SK-N-SH (cell line): ENCODE measurements around the gene ASB15. TPM values are rescaled to one million over a fixed set of nuclear protein-coding genes. Genes with fewer than 3 reads are reported as not detected.

Experiments
- CTCF ChIA-PET: fragments of 300-600, 350-600 bp; formaldehyde crosslinking; extraction: SDS; loops from one replicate; lab custom pipeline; 2021; lab: Yijun Ruan, JAX
- POLR2A ChIA-PET: fragments of 350-600 bp; sonication (Branson Sonifier 250); formaldehyde crosslinking; extraction: SDS; loops from one replicate; lab custom pipeline; 2020; ENCODE audit warnings: antibody characterized with exemption, inconsistent platforms; lab: Yijun Ruan, JAX
- DNase-seq: peaks from one replicate; pipeline ENCODE4 v3.0.0; 2012
- H2AFZ ChIP-seq: fragments of 200-600 bp; sonication (generic); 2 replicates; pipeline ENCODE4 v1.8.1; 2016; ENCODE audit warnings: antibody characterized with exemption, mild to moderate bottlenecking, low read depth
- H3F3A ChIP-seq: fragments of 200-600 bp; sonication (generic); replicated peaks from 2 replicates; pipeline ENCODE3; 2016; ENCODE audit warnings: antibody characterized with exemption, mild to moderate bottlenecking; ENCODE audit not compliant: insufficient read depth
- H3K27ac ChIP-seq, 2 experiments: fragments of 200-500 bp in 1 of 2; fragments of 200-600 bp in 1 of 2; sonication (Bioruptor generic) in 1 of 2; sonication (generic), shearing (Covaris generic) in 1 of 2; 2 replicates each; pipeline versions ENCODE4 v1.5.1 to v1.6.1; 2014 to 2016; ENCODE audit warnings: low read depth in 2 of 2, inconsistent platforms in 1 of 2, low read length in 1 of 2, mild to moderate bottlenecking in 1 of 2, mixed read lengths in 1 of 2
- H3K27me3 ChIP-seq: fragments of 200-600 bp; sonication (generic), shearing (Covaris generic); 2 replicates; pipeline ENCODE4 v1.6.1; 2016; ENCODE audit warnings: mixed run types; ENCODE audit not compliant: insufficient read depth
- H3K36me3 ChIP-seq, 2 experiments: fragments of 200-500 bp in 1 of 2; fragments of 200-600 bp in 1 of 2; sonication (Bioruptor generic) in 1 of 2; sonication (generic) in 1 of 2; replicated peaks in 1 of 2; 2 replicates each; pipeline versions ENCODE3 to v1.5.1; 2014 to 2016; ENCODE audit warnings: low read length in 1 of 2, mild to moderate bottlenecking in 1 of 2; ENCODE audit not compliant: insufficient read depth in 2 of 2, control insufficient read depth in 1 of 2
- H3K4me1 ChIP-seq, 2 experiments: fragments of 200-500 bp in 1 of 2; fragments of 200-600 bp in 1 of 2; sonication (Bioruptor generic) in 1 of 2; sonication (generic), shearing (Covaris generic) in 1 of 2; 2 replicates each; pipeline versions ENCODE4 v1.5.1 to v1.6.1; 2014 to 2016; ENCODE audit warnings: low read depth in 1 of 2, low read length in 1 of 2, mixed run types in 1 of 2; ENCODE audit not compliant: insufficient read depth in 2 of 2, control insufficient read depth in 1 of 2
- H3K4me2 ChIP-seq: fragments of 200-600 bp; sonication (generic), shearing (Covaris generic); 2 replicates; pipeline ENCODE4 v1.6.1; 2017; ENCODE audit warnings: mixed run types
- H3K4me3 ChIP-seq, 2 experiments: fragments of 200-500 bp in 1 of 2; fragments of 200-600 bp in 1 of 2; sonication (Bioruptor generic) in 1 of 2; sonication (generic), shearing (Covaris generic) in 1 of 2; 2 replicates each; pipeline versions ENCODE4 v1.5.1 to v1.8.1; 2014 to 2016; ENCODE audit warnings: low read depth in 2 of 2, inconsistent platforms in 1 of 2, low read length in 1 of 2, mild to moderate bottlenecking in 1 of 2, mixed read lengths in 1 of 2, moderate library complexity in 1 of 2
- H3K79me2 ChIP-seq: fragments of 200-600 bp; sonication (generic); 2 replicates; pipeline ENCODE4 v1.8.1; 2017; ENCODE audit warnings: mild to moderate bottlenecking; ENCODE audit not compliant: insufficient read depth
- H3K9ac ChIP-seq: fragments of 200-600 bp; sonication (generic); 2 replicates; pipeline ENCODE4 v1.6.1; 2017; ENCODE audit warnings: mixed run types
- H3K9me2 ChIP-seq: fragments of 200-600 bp; sonication (generic); 2 replicates; pipeline ENCODE4 v1.6.1; 2017; ENCODE audit warnings: mixed run types
- H3K9me3 ChIP-seq: fragments of 200-600 bp; sonication (generic); 2 replicates; pipeline ENCODE4 v1.6.1; 2017; ENCODE audit warnings: mixed run types, mild to moderate bottlenecking, moderate library complexity
- H4K20me1 ChIP-seq: fragments of 200-600 bp; sonication (generic); 2 replicates; pipeline ENCODE4 v1.6.1; 2017; ENCODE audit warnings: mild to moderate bottlenecking, mixed run types; ENCODE audit not compliant: insufficient read depth
- CHD2 ChIP-seq: fragments of 150-350 bp; IDR thresholded peaks from 2 replicates; pipeline ENCODE4 v1.6.1; 2018; ENCODE audit warnings: low read length; ENCODE audit not compliant: partially characterized antibody
- EZH2phosphoT487 ChIP-seq: fragments of 200-600 bp; sonication (generic); IDR thresholded peaks from 2 replicates; pipeline ENCODE4 v1.6.1; 2017; ENCODE audit warnings: low read depth, mixed run types, mild to moderate bottlenecking, antibody characterized with exemption, moderate library complexity, borderline replicate concordance
- FOSL2 ChIP-seq: IDR thresholded peaks from 2 replicates; pipeline ENCODE4 v1.4.0; 2012; ENCODE audit warnings: low read depth, mild to moderate bottlenecking, moderate library complexity, borderline replicate concordance
- GABPA ChIP-seq: IDR thresholded peaks from 2 replicates; pipeline ENCODE4 v1.4.0; 2012; ENCODE audit warnings: low read depth, mild to moderate bottlenecking
- JUND ChIP-seq: IDR thresholded peaks from 2 replicates; pipeline ENCODE4 v1.4.0; 2012
- MEF2A ChIP-seq: IDR thresholded peaks from 2 replicates; pipeline ENCODE4 v1.4.0; 2012; ENCODE audit warnings: low read depth, borderline replicate concordance
- NFIC ChIP-seq: IDR thresholded peaks from 2 replicates; pipeline ENCODE4 v1.4.0; 2012; ENCODE audit warnings: borderline replicate concordance
- POLR2AphosphoS5 ChIP-seq: IDR thresholded peaks from 2 replicates; pipeline ENCODE4 v1.6.1; 2012; ENCODE audit warnings: low read depth, low read length
- RAD21 ChIP-seq: IDR thresholded peaks from 2 replicates; pipeline ENCODE4 v1.6.1; 2012; ENCODE audit warnings: mild to moderate bottlenecking, low read length
- SMC3 ChIP-seq: IDR thresholded peaks from 2 replicates; pipeline ENCODE4 v1.6.1; 2012; ENCODE audit warnings: low read depth, low read length, improper control_type of control experiment
- TEAD4 ChIP-seq: IDR thresholded peaks from 2 replicates; pipeline ENCODE4 v1.4.0; 2012; ENCODE audit warnings: mild to moderate bottlenecking, borderline replicate concordance; ENCODE audit not compliant: insufficient read depth
- WGBS: methylation state at CpG from one replicate; pipeline ENCODE4 v1.1.6; 2017; ENCODE audit warnings: low lambda C conversion rate; 5-methylcytosine and 5-hydroxymethylcytosine counted together
- polyA plus RNA-seq, 3 experiments: library from polyadenylated mRNA; depleted of rRNA; stranded (reverse); fragments of >200 nt; gene quantifications; 2 replicates each; pipeline ENCODE4 v1.2.3, GENCODE V29; 2012
- TF ChIP-seq, protein P1 (sequence below): IDR thresholded peaks from 2 replicates; pipeline ENCODE4 v1.4.0; 2012; ENCODE audit warnings: low read depth, borderline replicate concordance
- TF ChIP-seq, protein P2 (sequence below): fragments of 150-350 bp; IDR thresholded peaks from 2 replicates; pipeline ENCODE4 v1.6.1; 2016; ENCODE audit warnings: mild to moderate bottlenecking, low read depth, low read length

ASB15 gene
- polyA plus RNA-seq, 1 of the 3 experiments (the other 2 are of a cell fraction): not detected

DNA sequence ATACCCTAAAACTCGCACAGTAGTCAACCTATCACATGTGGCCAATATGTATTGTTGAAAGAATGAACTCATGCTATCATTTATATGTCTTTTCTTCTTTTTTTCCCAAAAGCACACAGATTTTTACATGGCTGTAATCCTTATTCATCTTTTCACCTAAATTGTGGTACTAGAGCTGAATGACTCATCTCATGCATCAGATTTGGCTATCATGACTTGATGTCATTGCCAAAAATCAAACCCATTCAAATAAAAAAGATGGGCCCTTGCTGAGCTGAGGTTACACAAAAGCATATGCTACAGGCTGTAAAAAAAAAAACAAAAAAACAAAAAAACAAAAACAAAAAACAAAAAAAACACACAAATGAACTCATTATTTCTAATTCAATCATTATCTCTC is 50.8 kb downstream of the ASB15 start:
- no peak overlapping the region for H3K9ac ChIP-seq
- H3K4me3 ChIP-seq: no peak overlapping the region
- no peak overlapping the region for H2AFZ ChIP-seq
- no peaks in the 10 kb centered on the region for H4K20me1 ChIP-seq
- TF ChIP-seq EZH2phosphoT487 (no peak), NFIC (peak; percentile 49; the same call in 1 of the 2 replicates), JUND (peak; percentile 35), FOSL2 (peak; percentile 53; the same call in 1 of the 2 replicates)
- WGBS: 98% methylated on average over 1 of the region's 1 CpG
- peaks cover 0 to 3% of the 10 kb centered on the region in 2 experiments; a peak in 1 of 4 replicates for H3K4me1 ChIP-seq
- no peak overlapping the region for H3K27ac ChIP-seq
- no peak overlapping the region for H3K4me2 ChIP-seq
- H3K79me2 ChIP-seq: no peaks in the 10 kb centered on the region
- H3K9me2 ChIP-seq: no peaks in the 10 kb centered on the region
- ChIA-PET POLR2A (no interaction called here), CTCF (interaction anchor here (1.0 to 2.7 kb wide), 4 partner anchors 8 to 146 kb away, joined by 3 to 7 read pairs (median 4); no protein-coding TSS in a partner anchor)
- H3K9me3 ChIP-seq: no peaks in the 10 kb centered on the region
- H3F3A ChIP-seq: no peaks in the 10 kb centered on the region
- H3K36me3 ChIP-seq: no peaks in the 10 kb centered on the region
- DNase-seq: no peak
- no peaks in the 10 kb centered on the region for H3K27me3 ChIP-seq

DNA sequence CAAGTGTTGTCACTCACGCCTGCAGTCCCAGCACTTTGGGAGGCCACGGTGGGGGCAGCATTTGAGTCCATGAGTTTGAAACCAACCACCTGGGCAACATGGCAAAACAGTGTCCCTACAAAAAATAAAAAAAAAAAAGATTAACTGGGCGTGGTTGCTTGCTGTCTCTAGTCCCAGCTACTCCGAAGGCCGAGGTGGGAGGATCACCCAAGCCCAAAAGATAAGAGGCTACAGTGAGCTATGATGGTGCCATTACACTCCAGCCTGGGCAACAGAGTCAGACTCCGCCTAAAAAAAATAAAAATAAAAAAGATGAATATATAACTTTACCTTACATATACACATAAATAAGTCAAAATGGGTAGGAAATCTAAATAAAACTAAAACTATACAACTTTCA is 51.5 kb downstream of the ASB15 start:
- TF ChIP-seq POLR2AphosphoS5: no peak
- TF ChIP-seq FOSL2: no peak
- TF ChIP-seq MEF2A: no peak
- TF ChIP-seq SMC3: no peak
- TF ChIP-seq RAD21: no peak
- Histone ChIP-seq H3K4me1 (peaks cover 0 to 3% of the 10 kb centered on the region in 2 experiments; a peak in 2 of 4 replicates), H3K9me3 (no peaks in the 10 kb centered on the region), H3K4me3 (no peak overlapping the region), H3K79me2 (no peaks in the 10 kb centered on the region), H3K9me2 (no peaks in the 10 kb centered on the region), H4K20me1 (no peaks in the 10 kb centered on the region), H3K4me2 (no peak overlapping the region), H3K27me3 (no peaks in the 10 kb centered on the region), H3F3A (no peaks in the 10 kb centered on the region), H2AFZ (no peak overlapping the region), H3K36me3 (no peaks in the 10 kb centered on the region), H3K27ac (no peak overlapping the region), H3K9ac (no peak overlapping the region)
- no peak for DNase-seq
- CTCF ChIA-PET: interaction anchor here (1.0 to 2.7 kb wide), 3 partner anchors 9 to 145 kb away, joined by 3 to 7 read pairs (median 5); no protein-coding TSS in a partner anchor
- WGBS: 77% methylated on average over 6 of the region's 6 CpGs
- POLR2A ChIA-PET: no interaction called here

DNA sequence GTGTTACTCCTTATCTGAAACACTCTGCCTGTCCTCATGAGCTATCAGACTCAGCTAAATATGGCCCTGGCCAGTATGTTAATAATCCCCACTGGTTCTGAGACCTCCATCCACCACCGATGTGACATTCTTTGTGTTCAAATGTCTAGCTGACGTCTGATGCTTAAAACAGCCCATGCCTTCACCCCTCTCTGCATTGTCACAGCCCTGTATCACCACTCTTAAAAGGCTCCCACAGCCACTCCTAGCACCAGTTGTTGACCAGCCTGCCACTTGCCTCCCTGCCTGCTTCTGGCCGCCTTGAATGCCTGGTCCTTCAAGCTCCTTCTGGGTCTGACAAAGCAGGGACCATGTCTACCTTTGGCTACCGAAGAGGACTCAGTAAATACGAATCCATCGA is 54.0 kb downstream of the ASB15 start, which contains the start of gene LMOD2:
LMOD2 (plus strand) TSS at position 253 of the 400 bp plus-strand sequence; CDS start at position 351, 98 bp downstream.
- Histone ChIP-seq H3K27me3 (no peaks in the 10 kb centered on the region), H2AFZ (no peak within 1 kb of the TSS), H3K9ac (no peak within 1 kb of the TSS), H3F3A (no peaks in the 10 kb centered on the region), H4K20me1 (no peaks in the 10 kb centered on the region), H3K4me3 (no peak within 1 kb of the TSS), H3K9me3 (no peaks in the 10 kb centered on the region), H3K9me2 (no peaks in the 10 kb centered on the region), H3K4me2 (no peak within 1 kb of the TSS), H3K36me3 (no peaks in the 10 kb centered on the region), H3K27ac (no peak within 1 kb of the TSS), H3K4me1 (peaks cover 0 to 4% of the 10 kb centered on the region in 2 experiments; a peak in 1 of 4 replicates), H3K79me2 (no peaks in the 10 kb centered on the region)
- DNase-seq: no peak
- ChIA-PET CTCF (interaction anchor here (0.8 to 2.4 kb wide), 9 partner anchors 11 to 209 kb away, joined by 3 to 14 read pairs (median 3); no protein-coding TSS in a partner anchor), POLR2A (no interaction called here)
- TF ChIP-seq, protein P1, sequence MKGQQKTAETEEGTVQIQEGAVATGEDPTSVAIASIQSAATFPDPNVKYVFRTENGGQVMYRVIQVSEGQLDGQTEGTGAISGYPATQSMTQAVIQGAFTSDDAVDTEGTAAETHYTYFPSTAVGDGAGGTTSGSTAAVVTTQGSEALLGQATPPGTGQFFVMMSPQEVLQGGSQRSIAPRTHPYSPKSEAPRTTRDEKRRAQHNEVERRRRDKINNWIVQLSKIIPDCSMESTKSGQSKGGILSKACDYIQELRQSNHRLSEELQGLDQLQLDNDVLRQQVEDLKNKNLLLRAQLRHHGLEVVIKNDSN: no peak
- TF ChIP-seq SMC3: no peak
- no peak for TF ChIP-seq TEAD4
- no peak for TF ChIP-seq GABPA
- TF ChIP-seq, protein P2, sequence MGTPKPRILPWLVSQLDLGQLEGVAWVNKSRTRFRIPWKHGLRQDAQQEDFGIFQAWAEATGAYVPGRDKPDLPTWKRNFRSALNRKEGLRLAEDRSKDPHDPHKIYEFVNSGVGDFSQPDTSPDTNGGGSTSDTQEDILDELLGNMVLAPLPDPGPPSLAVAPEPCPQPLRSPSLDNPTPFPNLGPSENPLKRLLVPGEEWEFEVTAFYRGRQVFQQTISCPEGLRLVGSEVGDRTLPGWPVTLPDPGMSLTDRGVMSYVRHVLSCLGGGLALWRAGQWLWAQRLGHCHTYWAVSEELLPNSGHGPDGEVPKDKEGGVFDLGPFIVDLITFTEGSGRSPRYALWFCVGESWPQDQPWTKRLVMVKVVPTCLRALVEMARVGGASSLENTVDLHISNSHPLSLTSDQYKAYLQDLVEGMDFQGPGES: no peak
- TF ChIP-seq JUND: no peak
- no peak for TF ChIP-seq CHD2
- WGBS: 70% methylated on average over 6 of the region's 6 CpGs
